Ishikawa (cell line): ENCODE measurements around the gene SMIM44.

Experiments used
- CEBPB ChIP-seq: IDR thresholded peaks from 2 replicates; pipeline ENCODE4 v1.6.1; 2012
- EP300 ChIP-seq: IDR thresholded peaks from 2 replicates; pipeline ENCODE4 v1.6.1; 2012; ENCODE audit warnings: borderline replicate concordance
- FOXM1 ChIP-seq: IDR thresholded peaks from 2 replicates; pipeline ENCODE4 v1.6.1; 2012; ENCODE audit warnings: low read depth, borderline replicate concordance
- MAX ChIP-seq: IDR thresholded peaks from 2 replicates; pipeline ENCODE4 v1.6.1; 2012
- TAF1 ChIP-seq: IDR thresholded peaks from 2 replicates; pipeline ENCODE4 v1.6.1; 2012; ENCODE audit warnings: low read depth, mild to moderate bottlenecking
- TCF12 ChIP-seq: IDR thresholded peaks from 2 replicates; pipeline ENCODE4 v1.6.1; 2012; ENCODE audit warnings: low read depth
- TEAD4 ChIP-seq: IDR thresholded peaks from 2 replicates; pipeline ENCODE4 v1.6.1; 2012
- USF1 ChIP-seq: IDR thresholded peaks from 2 replicates; pipeline ENCODE4 v1.6.1; 2012
- YY1 ChIP-seq: IDR thresholded peaks from 2 replicates; pipeline ENCODE4 v1.6.1; 2012; ENCODE audit warnings: low read depth

- TF ChIP-seq TCF12 = no peak
- no peak for TF ChIP-seq USF1
- no peak for TF ChIP-seq EP300
- TF ChIP-seq TEAD4 = no peak
- no peak for TF ChIP-seq YY1
- TF ChIP-seq CEBPB = no peak
- TF ChIP-seq MAX = no peak
- TF ChIP-seq FOXM1 = no peak
- TF ChIP-seq TAF1 = no peak
Observed at GRCh38 chr19:3481241-3482090, 1.8 kb downstream of the SMIM44 start.
